Activated naive CD8-positive, alpha-beta T cell treated with anti-CD3 and anti-CD28 coated beads, Interleukin-2, amount 50 U/mL, for 24 hours (primary cell): Measurements from ENCODE around the gene VAV1.
"Not testable (repeated sequence)": the region's sequence is repeated elsewhere in the genome, so short reads cannot be mapped to it uniquely, and the experiment has no call there.

Experiments
- ATAC-seq: fragments of 150-1000 bp; cut with Tn5 transposase; one replicate; pipeline ENCODE4 v1.10.0; 2021
- DNase-seq: peaks from one replicate; pipeline ENCODE4 v3.0.0; 2021
- H3K27ac Mint-ChIP-seq: one replicate; pipeline ENCODE4 v1.8.0; 2021; ENCODE audit warnings: mild to moderate bottlenecking, mixed read lengths
- H3K27me3 Mint-ChIP-seq: one replicate; pipeline ENCODE4 v1.8.0; 2021; ENCODE audit warnings: mixed read lengths
- H3K36me3 Mint-ChIP-seq: one replicate; pipeline ENCODE4 v1.8.0; 2021; ENCODE audit warnings: low read depth, mixed read lengths
- H3K4me1 Mint-ChIP-seq: one replicate; pipeline ENCODE4 v1.8.0; 2021; ENCODE audit warnings: mixed read lengths
- H3K4me3 Mint-ChIP-seq: one replicate; pipeline ENCODE4 v1.8.0; 2021; ENCODE audit warnings: mild to moderate bottlenecking, moderate library complexity, mixed read lengths
- H3K9me3 Mint-ChIP-seq: one replicate; pipeline ENCODE4 v1.8.0; 2021; ENCODE audit warnings: mixed read lengths

VAV1 gene

GRCh38 chr19:6821639-6822310, 49.3 kb downstream of the VAV1 start:
- Mint-ChIP-seq H3K9me3 (peaks cover 5% of the 10 kb centered on the region), H3K4me1 (peaks cover 8% of the 10 kb centered on the region), H3K36me3 (peaks cover 55% of the 10 kb centered on the region), H3K4me3 (no peak overlapping the region), H3K27me3 (no peaks in the 10 kb centered on the region), H3K27ac (no peak overlapping the region)
- DNase-seq (no peak), ATAC-seq (no peak)

GRCh38 chr19:6822311-6822670, 49.8 kb downstream of the VAV1 start:
- no peaks in the 10 kb centered on the region for H3K27me3 Mint-ChIP-seq
- DNase-seq (no peak), ATAC-seq (no peak)
- no peak overlapping the region for H3K27ac Mint-ChIP-seq
- H3K4me3 Mint-ChIP-seq: no peak overlapping the region
- peaks cover 5% of the 10 kb centered on the region for H3K9me3 Mint-ChIP-seq
- H3K4me1 Mint-ChIP-seq: peaks cover 5% of the 10 kb centered on the region
- H3K36me3 Mint-ChIP-seq: peaks cover 58% of the 10 kb centered on the region

GRCh38 chr19:6825076-6825774, 52.7 kb downstream of the VAV1 start:
- Mint-ChIP-seq H3K9me3 (no peaks in the 10 kb centered on the region), H3K4me3 (no peak overlapping the region), H3K27ac (no peak overlapping the region), H3K36me3 (peaks cover 61% of the 10 kb centered on the region), H3K4me1 (peaks cover 3% of the 10 kb centered on the region), H3K27me3 (no peaks in the 10 kb centered on the region)
- DNase-seq: no peak
- no peak for ATAC-seq

DNA sequence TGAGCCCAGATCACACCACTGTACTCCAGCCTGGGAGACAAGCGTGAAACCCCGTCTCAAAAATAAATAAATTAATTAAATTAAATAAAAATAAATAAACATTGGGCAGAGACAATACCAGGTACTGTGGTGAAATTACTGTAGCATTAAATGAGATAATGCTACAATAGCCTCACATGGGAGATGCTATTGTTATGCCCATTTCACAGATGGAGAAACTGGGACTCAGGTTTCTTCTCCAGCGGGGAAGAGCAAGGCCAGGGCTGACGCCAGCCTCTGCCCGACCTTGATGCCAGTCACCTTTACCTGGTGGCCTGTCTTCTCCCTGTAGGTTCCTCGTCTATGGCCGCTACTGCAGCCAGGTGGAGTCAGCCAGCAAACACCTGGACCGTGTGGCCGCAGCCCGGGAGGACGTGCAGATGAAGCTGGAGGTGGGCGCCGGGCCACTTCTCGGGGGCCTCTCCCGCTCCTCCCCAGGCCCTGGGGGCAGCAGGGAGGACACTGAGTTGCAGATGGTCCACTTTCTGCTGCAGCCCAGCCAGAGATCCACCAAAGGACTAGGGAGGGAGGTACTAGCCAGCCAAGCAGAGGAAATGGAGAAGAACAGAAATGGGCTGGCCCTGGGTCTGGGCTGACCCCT, 53.9 kb downstream of the VAV1 start:
- DNase-seq: no peak
- peaks cover 3% of the 10 kb centered on the region for H3K4me1 Mint-ChIP-seq
- no peak for ATAC-seq
- H3K9me3 Mint-ChIP-seq: no peaks in the 10 kb centered on the region
- no peak overlapping the region for H3K4me3 Mint-ChIP-seq
- H3K27me3 Mint-ChIP-seq: no peaks in the 10 kb centered on the region
- peaks cover 54% of the 10 kb centered on the region for H3K36me3 Mint-ChIP-seq
- no peak overlapping the region for H3K27ac Mint-ChIP-seq

DNA sequence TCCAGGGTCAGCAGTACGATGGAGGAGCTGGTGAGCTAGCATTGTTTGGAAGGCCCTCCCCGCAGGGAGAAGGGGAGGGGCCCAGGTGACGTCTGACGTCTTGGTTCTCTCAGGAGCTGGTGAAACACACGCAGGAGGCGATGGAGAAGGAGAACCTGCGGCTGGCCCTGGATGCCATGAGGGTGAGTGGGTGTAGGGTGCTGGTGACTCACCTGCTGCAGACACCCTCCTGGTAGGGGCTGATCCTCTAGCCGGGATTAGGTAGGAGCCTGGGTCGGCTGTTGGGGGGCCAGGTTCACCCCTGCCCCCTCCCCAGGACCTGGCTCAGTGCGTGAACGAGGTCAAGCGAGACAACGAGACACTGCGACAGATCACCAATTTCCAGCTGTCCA, 55.8 kb downstream of the VAV1 start:
- Mint-ChIP-seq H3K4me1 (peaks cover 3% of the 10 kb centered on the region), H3K27me3 (no peaks in the 10 kb centered on the region), H3K27ac (peak overlapping the region; percentile 11), H3K36me3 (peaks cover 57% of the 10 kb centered on the region), H3K9me3 (no peaks in the 10 kb centered on the region), H3K4me3 (no peak overlapping the region)
- DNase-seq (no peak), ATAC-seq (peak; percentile 12)

DNA sequence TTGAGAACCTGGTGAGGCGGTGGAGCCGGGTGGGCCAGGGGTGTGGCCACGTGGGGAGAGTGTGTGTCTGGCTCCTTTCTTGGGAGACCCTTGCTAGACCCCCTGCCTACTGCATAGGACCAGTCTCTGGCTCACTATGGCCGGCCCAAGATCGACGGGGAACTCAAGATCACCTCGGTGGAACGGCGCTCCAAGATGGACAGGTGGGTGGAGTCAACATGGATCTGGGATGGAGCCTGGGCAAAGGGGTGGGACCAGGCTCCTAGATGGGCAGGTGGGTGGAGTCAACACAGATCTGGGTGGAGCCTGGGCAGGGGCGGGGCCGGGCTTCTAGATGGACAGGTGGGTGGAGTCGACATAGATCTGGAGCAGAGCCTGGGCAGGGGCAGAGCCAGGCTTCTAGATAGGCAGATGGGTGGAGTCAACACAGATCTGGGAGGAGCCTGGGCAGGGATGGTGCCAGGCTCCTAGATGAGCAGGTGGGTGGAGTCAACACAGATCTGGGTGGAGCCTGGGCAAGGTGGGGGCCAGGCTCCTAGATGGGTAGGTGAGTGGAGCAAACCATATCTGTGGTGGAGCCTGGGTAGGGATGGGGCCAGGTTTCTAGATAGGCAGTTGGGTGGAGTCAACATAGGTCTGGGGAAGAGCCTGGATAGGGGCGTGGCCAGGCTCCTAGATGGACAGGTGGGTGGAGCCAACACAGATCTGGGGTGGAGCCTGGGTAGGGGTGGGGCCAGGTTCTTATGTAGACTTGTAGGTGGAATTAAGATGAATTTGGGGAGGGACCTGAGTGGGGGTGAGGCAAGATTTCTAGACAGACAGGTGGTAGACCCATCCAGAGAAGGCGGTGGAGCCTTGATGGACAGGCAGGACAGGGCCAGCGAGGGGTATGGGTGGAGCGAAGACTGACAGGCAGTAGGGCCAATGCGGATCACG, 56.5 kb downstream of the VAV1 start:
- Mint-ChIP-seq H3K9me3 (no peaks in the 10 kb centered on the region), H3K4me3 (no peak overlapping the region), H3K36me3 (peaks cover 59% of the 10 kb centered on the region), H3K4me1 (peaks cover 3% of the 10 kb centered on the region), H3K27ac (peak overlapping the region; percentile 27), H3K27me3 (no peaks in the 10 kb centered on the region)
- ATAC-seq (peak; percentile 77), DNase-seq (peak; percentile 56)

DNA sequence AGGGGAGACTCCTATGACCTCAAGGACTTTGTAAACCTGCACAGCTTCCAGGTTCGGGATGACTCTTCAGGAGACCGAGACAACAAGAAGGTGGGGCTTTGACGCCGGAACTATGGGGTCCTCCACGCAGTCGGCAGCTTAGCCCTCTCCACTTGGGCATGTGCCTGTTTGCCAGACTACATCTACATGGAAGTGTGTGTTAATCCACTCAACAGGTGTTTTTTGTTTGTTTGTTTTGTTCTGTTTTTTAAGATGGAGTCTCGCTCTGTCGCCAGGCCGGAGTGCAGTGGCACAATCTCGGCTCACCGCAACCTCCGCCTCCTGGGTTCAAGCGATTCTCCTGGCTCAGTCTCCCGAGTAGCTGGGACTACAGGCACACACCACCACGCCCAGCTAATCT, 57.3 kb downstream of the VAV1 start:
- not testable (repeated sequence) for H3K4me3 Mint-ChIP-seq, H3K27ac Mint-ChIP-seq, DNase-seq, H3K9me3 Mint-ChIP-seq, ATAC-seq, H3K4me1 Mint-ChIP-seq, H3K27me3 Mint-ChIP-seq
- peaks cover 52% of the 10 kb centered on the region for H3K36me3 Mint-ChIP-seq

GRCh38 chr19:6831084-6831483, 58.6 kb downstream of the VAV1 start:
- not testable (repeated sequence) for ATAC-seq, H3K27me3 Mint-ChIP-seq, H3K9me3 Mint-ChIP-seq, H3K27ac Mint-ChIP-seq, DNase-seq, H3K4me1 Mint-ChIP-seq, H3K4me3 Mint-ChIP-seq
- peaks cover 54% of the 10 kb centered on the region for H3K36me3 Mint-ChIP-seq

- Mint-ChIP-seq H3K4me3 (no peak overlapping the region), H3K36me3 (peaks cover 56% of the 10 kb centered on the region), H3K27ac (peak overlapping the region; percentile 8), H3K9me3 (no peaks in the 10 kb centered on the region), H3K4me1 (peaks cover 18% of the 10 kb centered on the region), H3K27me3 (no peaks in the 10 kb centered on the region)
- ATAC-seq (no peak), DNase-seq (no peak)
These were observed 59.9 kb downstream of the VAV1 start for GRCh38 chr19:6832412-6832811.

DNA sequence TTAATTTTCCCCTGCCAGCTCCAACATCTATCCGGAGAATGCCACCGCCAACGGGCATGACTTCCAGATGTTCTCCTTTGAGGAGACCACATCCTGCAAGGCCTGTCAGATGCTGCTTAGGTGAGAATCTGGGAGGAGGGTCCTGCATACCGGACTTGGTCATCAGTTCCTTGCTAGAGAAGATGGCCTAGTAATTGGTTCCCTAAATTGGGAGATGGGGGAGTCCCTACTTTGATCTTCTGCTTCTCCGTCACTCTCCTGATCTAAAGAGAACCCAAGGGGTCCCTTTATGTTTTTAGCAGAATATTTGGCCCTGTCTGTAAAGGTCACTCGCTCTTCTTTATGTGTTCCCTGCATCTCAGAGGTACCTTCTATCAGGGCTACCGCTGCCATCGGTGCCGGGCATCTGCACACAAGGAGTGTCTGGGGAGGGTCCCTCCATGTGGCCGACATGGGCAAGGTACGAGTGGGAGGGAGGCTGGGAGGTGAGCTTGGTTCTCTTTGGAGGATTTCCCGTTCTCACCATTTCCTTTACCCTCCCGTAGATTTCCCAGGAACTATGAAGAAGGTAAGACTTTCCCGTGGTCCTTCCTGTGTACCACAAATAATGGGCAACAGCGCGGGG, 60.8 kb downstream of the VAV1 start:
- H3K36me3 Mint-ChIP-seq: peaks cover 56% of the 10 kb centered on the region
- no peak overlapping the region for H3K4me3 Mint-ChIP-seq
- H3K27ac Mint-ChIP-seq: no peak overlapping the region
- ATAC-seq (no peak), DNase-seq (no peak)
- peaks cover 27% of the 10 kb centered on the region for H3K4me1 Mint-ChIP-seq
- no peaks in the 10 kb centered on the region for H3K27me3 Mint-ChIP-seq
- no peaks in the 10 kb centered on the region for H3K9me3 Mint-ChIP-seq

DNA sequence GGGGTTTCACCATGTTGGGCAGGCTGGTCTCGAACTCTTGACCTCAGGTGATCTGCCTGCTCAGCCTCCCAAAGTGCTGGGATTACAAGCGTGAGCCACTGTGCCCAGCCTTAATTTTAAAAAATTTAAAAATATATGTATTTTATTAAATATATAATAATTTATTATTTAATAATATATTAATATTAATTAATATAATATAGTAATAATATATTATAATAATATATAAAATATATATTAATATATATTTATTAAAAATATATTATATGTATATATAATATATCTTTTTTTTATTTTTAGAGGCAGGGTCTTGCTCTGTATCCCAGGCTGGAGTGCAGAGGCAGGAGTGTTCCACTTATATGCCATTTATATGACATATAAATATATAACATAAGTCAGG, 61.9 kb downstream of the VAV1 start:
- Mint-ChIP-seq H3K9me3 (no peaks in the 10 kb centered on the region), H3K4me1 (peaks cover 25% of the 10 kb centered on the region), H3K27me3 (no peaks in the 10 kb centered on the region), H3K27ac (no peak overlapping the region), H3K36me3 (peaks cover 44% of the 10 kb centered on the region), H3K4me3 (no peak overlapping the region)
- ATAC-seq (no peak), DNase-seq (no peak)

GRCh38 chr19:6835501-6835900, 63.0 kb downstream of the VAV1 start:
- peaks cover 40% of the 10 kb centered on the region for H3K36me3 Mint-ChIP-seq
- no peak overlapping the region for H3K4me3 Mint-ChIP-seq
- no peak overlapping the region for H3K27ac Mint-ChIP-seq
- H3K27me3 Mint-ChIP-seq: no peaks in the 10 kb centered on the region
- H3K4me1 Mint-ChIP-seq: peaks cover 25% of the 10 kb centered on the region
- ATAC-seq: no peak
- DNase-seq: no peak
- no peaks in the 10 kb centered on the region for H3K9me3 Mint-ChIP-seq

DNA sequence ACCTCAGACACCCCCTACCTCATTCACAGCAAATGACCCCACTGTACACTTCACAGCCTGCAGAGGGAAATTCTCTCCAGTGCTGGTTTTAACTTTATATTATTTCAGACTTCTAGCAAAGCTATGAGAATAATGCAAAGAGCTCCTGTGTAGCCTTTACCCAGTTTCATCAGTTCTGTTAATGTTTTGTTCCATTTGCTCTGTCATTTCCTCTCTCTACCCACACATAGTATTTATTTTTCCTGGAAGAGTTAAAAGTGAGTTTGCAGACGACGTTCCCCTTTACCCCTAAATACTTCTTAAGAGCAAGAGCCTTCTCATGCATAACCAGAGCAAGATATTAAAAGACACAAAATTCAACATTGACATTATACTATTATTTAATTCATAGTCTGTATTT, 65.0 kb downstream of the VAV1 start:
- DNase-seq (no peak), ATAC-seq (peak; percentile 59)
- Mint-ChIP-seq H3K4me3 (peak overlapping the region; percentile 46), H3K36me3 (peaks cover 42% of the 10 kb centered on the region), H3K4me1 (peaks cover 25% of the 10 kb centered on the region), H3K9me3 (no peaks in the 10 kb centered on the region), H3K27me3 (no peaks in the 10 kb centered on the region), H3K27ac (peak overlapping the region; percentile 96)

DNA sequence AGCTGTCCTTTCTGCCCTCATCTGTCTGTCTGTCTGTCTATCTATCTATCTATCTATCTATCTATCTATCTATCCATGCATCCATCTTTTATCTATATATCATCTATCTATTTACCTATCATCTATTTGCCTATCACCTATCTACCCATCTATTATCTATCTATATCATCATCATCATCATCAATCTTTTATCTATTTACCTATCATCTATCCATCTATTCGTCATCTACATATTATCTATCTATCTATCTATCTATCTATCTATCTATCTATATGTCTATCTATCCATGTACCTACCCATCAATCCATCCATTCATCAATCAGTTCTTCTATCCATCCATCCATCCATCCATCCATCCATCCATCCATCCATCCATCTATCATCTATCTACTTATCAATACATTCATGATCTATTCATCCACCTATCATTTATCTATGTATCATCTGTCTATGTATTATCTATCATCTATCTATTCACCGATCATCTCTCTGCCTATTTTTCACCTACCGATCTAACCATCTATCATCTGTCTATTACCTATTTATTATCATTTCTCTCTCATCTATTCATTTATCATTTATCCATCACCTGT, 65.7 kb downstream of the VAV1 start:
- H3K4me1 Mint-ChIP-seq: peaks cover 25% of the 10 kb centered on the region

More for the DNA sequence above, 65.7 kb downstream of the VAV1 start:
- no peaks in the 10 kb centered on the region for H3K9me3 Mint-ChIP-seq
- no peaks in the 10 kb centered on the region for H3K27me3 Mint-ChIP-seq
- peak overlapping the region; percentile 1 for H3K4me3 Mint-ChIP-seq
- no peak for ATAC-seq
- no peak for DNase-seq
- peaks cover 38% of the 10 kb centered on the region for H3K36me3 Mint-ChIP-seq
- H3K27ac Mint-ChIP-seq: peak overlapping the region; percentile 96
